GM12892 (cell line): ENCODE results near the gene RGS14.

Experiments
- POLR2A ChIP-seq: IDR thresholded peaks from 2 replicates; pipeline ENCODE4 v1.6.1; 2011; ENCODE audit warnings: low read depth, low read length, control low read depth
- POLR2AphosphoS5 ChIP-seq: IDR thresholded peaks from 2 replicates; pipeline ENCODE4 v1.6.1; 2011; ENCODE audit warnings: low read depth, low read length, control low read depth
- TAF1 ChIP-seq: IDR thresholded peaks from 2 replicates; pipeline ENCODE4 v1.6.1; 2011; ENCODE audit warnings: low read depth, mild to moderate bottlenecking, control low read depth, low read length, borderline replicate concordance

GRCh38 chr5:177367981-177368868 lies 10.5 kb downstream of the RGS14 start:
- TF ChIP-seq POLR2AphosphoS5 (no peak), POLR2A (no peak), TAF1 (no peak)
